IMR-90 (cell line): ENCODE results near the gene SLC2A13. TPM values are rescaled to one million over a fixed set of nuclear protein-coding genes. Genes with fewer than 3 reads are reported as not detected.
A peak's percentile ranks its signal among the peaks of the same experiment; 100 is the strongest.

Experiments used
- ATAC-seq: fragments of 200-7000 bp; cut with Tn5 transposase; 2 replicates; pipeline ENCODE4 v1.9.1; 2020; ENCODE audit warnings: low read depth, mild to moderate bottlenecking, moderate library complexity
- BruUV-seq: library from RNA; stranded (reverse); fragments of 400-500 nt; replicated peaks from 2 replicates; lab custom pipeline; 2021; lab: Mats Ljungman, UMichigan
- CTCF ChIA-PET: fragments of 300-600 bp; formaldehyde crosslinking; extraction: SDS; loops from one replicate; lab custom pipeline; 2021; ENCODE audit warnings: antibody characterized with exemption; lab: Yijun Ruan, JAX
- POLR2A ChIA-PET: fragments of 300-600 bp; sonication (Branson Sonifier 250); formaldehyde crosslinking; loops from one replicate; lab custom pipeline; 2022; ENCODE audit warnings: antibody characterized with exemption; ENCODE audit not compliant: unreplicated experiment; lab: Charles Lee
- DNase-seq: peaks from one replicate; pipeline ENCODE4 v3.0.0; 2013
- H2AFZ ChIP-seq: replicated peaks from 2 replicates; pipeline ENCODE3; 2013; ENCODE audit warnings: low read length, mild to moderate bottlenecking; ENCODE audit not compliant: poor library complexity
- H2AK5ac ChIP-seq: 2 replicates; pipeline ENCODE4 v1.6.1; 2013; ENCODE audit warnings: low read depth, low read length, inconsistent platforms
- H2AK9ac ChIP-seq: replicated peaks from 2 replicates; pipeline ENCODE3; 2013; ENCODE audit warnings: mild to moderate bottlenecking, low read depth, low read length, moderate library complexity; ENCODE audit not compliant: poor library complexity
- H2BK120ac ChIP-seq: 2 replicates; pipeline ENCODE4 v1.6.1; 2013; ENCODE audit warnings: low read depth, low read length, inconsistent platforms
- H2BK15ac ChIP-seq: 3 replicates; pipeline ENCODE4 v1.6.1; 2013; ENCODE audit warnings: low read depth, low read length, inconsistent platforms
- H2BK20ac ChIP-seq: 2 replicates; pipeline ENCODE4 v1.6.1; 2013; ENCODE audit warnings: low read depth, mild to moderate bottlenecking, inconsistent platforms, low read length, moderate library complexity
- H2BK5ac ChIP-seq: 2 replicates; pipeline ENCODE4 v1.6.1; 2013; ENCODE audit warnings: mild to moderate bottlenecking, low read depth, low read length, inconsistent platforms; ENCODE audit not compliant: poor library complexity, severe bottlenecking
- H3K14ac ChIP-seq: replicated peaks from 2 replicates; pipeline ENCODE4 v1.6.1; 2013; ENCODE audit warnings: low read depth, low read length, inconsistent platforms
- H3K18ac ChIP-seq: 2 replicates; pipeline ENCODE4 v1.6.1; 2013; ENCODE audit warnings: low read depth, low read length, control low read depth
- H3K23ac ChIP-seq: 2 replicates; pipeline ENCODE4 v1.6.1; 2013; ENCODE audit warnings: low read depth, low read length, inconsistent platforms
- H3K27ac ChIP-seq: 2 replicates; pipeline ENCODE4 v1.5.1; 2013; ENCODE audit warnings: mild to moderate bottlenecking, control low read depth, low read length; ENCODE audit not compliant: insufficient read depth
- H3K27me3 ChIP-seq: 2 replicates; pipeline ENCODE4 v1.6.1; 2013; ENCODE audit warnings: low read length; ENCODE audit not compliant: control insufficient read depth, insufficient read depth
- H3K36me3 ChIP-seq: 2 replicates; pipeline ENCODE4 v1.6.1; 2013; ENCODE audit warnings: low read length, mixed read lengths; ENCODE audit not compliant: control insufficient read depth, insufficient read depth
- H3K4ac ChIP-seq: 2 replicates; pipeline ENCODE4 v1.6.1; 2013; ENCODE audit warnings: low read depth, low read length, inconsistent platforms
- H3K4me1 ChIP-seq: 2 replicates; pipeline ENCODE4 v1.6.1; 2013; ENCODE audit warnings: low read length, mixed read lengths; ENCODE audit not compliant: control insufficient read depth, insufficient read depth
- H3K4me2 ChIP-seq: 2 replicates; pipeline ENCODE4 v1.6.1; 2013; ENCODE audit warnings: low read depth, mild to moderate bottlenecking, control low read depth, low read length, moderate library complexity
- H3K4me3 ChIP-seq: 2 replicates; pipeline ENCODE4 v1.5.1; 2013; ENCODE audit warnings: low read depth, mild to moderate bottlenecking, control low read depth, low read length, moderate library complexity; ENCODE audit not compliant: insufficient read depth
- H3K56ac ChIP-seq: 2 replicates; pipeline ENCODE4 v1.6.1; 2013; ENCODE audit warnings: low read length, inconsistent platforms; ENCODE audit not compliant: insufficient read depth; ENCODE audit errors: extremely low read depth
- H3K79me1 ChIP-seq, 2 experiments: 2 replicates each; pipeline ENCODE4 v1.6.1; 2013; ENCODE audit warnings: low read length in 2 of 2, inconsistent platforms in 1 of 2, low read depth in 1 of 2
- H3K9ac ChIP-seq: 2 replicates; pipeline ENCODE4 v1.6.1; 2013; ENCODE audit warnings: low read depth, low read length, control low read depth
- H3K9me1 ChIP-seq: 2 replicates; pipeline ENCODE4 v1.6.1; 2013; ENCODE audit warnings: low read length, inconsistent platforms; ENCODE audit not compliant: insufficient read depth
- H3K9me3 ChIP-seq: 2 replicates; pipeline ENCODE4 v1.6.1; 2013; ENCODE audit warnings: low read length; ENCODE audit not compliant: control insufficient read depth, insufficient read depth
- H4K20me1 ChIP-seq: 2 replicates; pipeline ENCODE4 v1.6.1; 2013; ENCODE audit warnings: low read length, inconsistent platforms; ENCODE audit not compliant: insufficient read depth
- H4K5ac ChIP-seq: 2 replicates; pipeline ENCODE4 v1.6.1; 2013; ENCODE audit warnings: mild to moderate bottlenecking, low read depth, low read length, control low read depth
- H4K8ac ChIP-seq, 2 experiments: 2 replicates each; pipeline ENCODE4 v1.6.1; 2013; ENCODE audit warnings: low read depth in 2 of 2, low read length in 2 of 2, control low read depth in 1 of 2, inconsistent platforms in 1 of 2
- H4K91ac ChIP-seq: 2 replicates; pipeline ENCODE4 v1.6.1; 2013; ENCODE audit warnings: low read depth, low read length, inconsistent platforms; ENCODE audit not compliant: insufficient read depth
- BHLHE40 ChIP-seq: fragments of 150-350 bp; IDR thresholded peaks from 2 replicates; pipeline ENCODE4 v1.6.1; 2016; ENCODE audit warnings: mild to moderate bottlenecking, low read depth, low read length
- CHD1 ChIP-seq: IDR thresholded peaks from 2 replicates; pipeline ENCODE4 v1.6.1; 2012; ENCODE audit warnings: low read depth, low read length, improper control_type of control experiment
- ELK1 ChIP-seq: fragments of 150-350 bp; IDR thresholded peaks from 2 replicates; pipeline ENCODE4 v1.6.1; 2016; ENCODE audit warnings: low read depth, mild to moderate bottlenecking, low read length, moderate library complexity, borderline replicate concordance
- FOS ChIP-seq: fragments of 150-350 bp; IDR thresholded peaks from 2 replicates; pipeline ENCODE4 v1.6.1; 2016; ENCODE audit warnings: low read depth, low read length
- MAFK ChIP-seq: IDR thresholded peaks from 2 replicates; pipeline ENCODE4 v1.6.1; 2012; ENCODE audit warnings: low read depth, low read length, improper control_type of control experiment
- MAZ ChIP-seq: IDR thresholded peaks from 2 replicates; pipeline ENCODE4 v1.6.1; 2012; ENCODE audit warnings: low read depth, mild to moderate bottlenecking, low read length, improper control_type of control experiment, moderate library complexity, borderline replicate concordance
- MXI1 ChIP-seq: IDR thresholded peaks from 2 replicates; pipeline ENCODE4 v1.6.1; 2012; ENCODE audit warnings: low read depth, mild to moderate bottlenecking, low read length, moderate library complexity, borderline replicate concordance
- NFE2L2 ChIP-seq: fragments of 150-350 bp; IDR thresholded peaks from 2 replicates; pipeline ENCODE4 v1.6.1; 2016; ENCODE audit warnings: low read depth, mild to moderate bottlenecking, low read length
- RAD21 ChIP-seq: IDR thresholded peaks from 2 replicates; pipeline ENCODE4 v1.6.1; 2012; ENCODE audit warnings: low read length, improper control_type of control experiment
- RCOR1 ChIP-seq: IDR thresholded peaks from 2 replicates; pipeline ENCODE4 v1.6.1; 2012; ENCODE audit warnings: mild to moderate bottlenecking, low read length, improper control_type of control experiment; ENCODE audit not compliant: insufficient replicate concordance
- RFX5 ChIP-seq: IDR thresholded peaks from 2 replicates; pipeline ENCODE4 v1.8.0; 2012; ENCODE audit warnings: low read depth, mild to moderate bottlenecking, low read length, moderate library complexity
- SMC3 ChIP-seq: fragments of 150-350 bp; IDR thresholded peaks from 2 replicates; pipeline ENCODE4 v1.6.1; 2016; ENCODE audit warnings: low read depth, mild to moderate bottlenecking, antibody characterized with exemption, low read length, moderate library complexity
- USF2 ChIP-seq: fragments of 150-350 bp; IDR thresholded peaks from 2 replicates; pipeline ENCODE4 v1.6.1; 2017; ENCODE audit warnings: mild to moderate bottlenecking, antibody characterized with exemption, low read length, low read depth
- WGBS, 2 experiments: methylation state at CpG; one replicate each; pipeline versions ENCODE4 v1.1.5 to v1.1.7; 2013; ENCODE audit warnings: missing lambda C conversion rate in 2 of 2; ENCODE audit not compliant: insufficient read length in 1 of 2; ENCODE audit errors: extremely low coverage in 2 of 2; 5-methylcytosine and 5-hydroxymethylcytosine counted together
- dilution Hi-C: fragments of 300-500 bp; cut with HindIII; formaldehyde crosslinking; loops from one replicate; pipeline ENCODE4 v1.14.3; 2018; ENCODE audit warnings: low sequenced_read_pairs; ENCODE audit not compliant: unreplicated experiment
- in situ Hi-C: fragments of 300-500 bp; cut with MboI; formaldehyde crosslinking; loops from 3 replicates; pipeline ENCODE4 v1.14.3; 2019; ENCODE audit warnings: low sequenced_read_pairs, inconsistent platforms, mixed read lengths
- intact Hi-C: fragments of 100-400 bp; cut with micrococcal nuclease; formaldehyde crosslinking; loops from 2 replicates; pipeline ENCODE4 v1.10.0; 2022
- polyA plus RNA-seq, 3 experiments: library from polyadenylated mRNA; depleted of rRNA; stranded (reverse); fragments of >200 nt; gene quantifications; 2 replicates each; pipeline ENCODE4 v1.2.3, GENCODE V29; 2012; ENCODE audit warnings: low replicate concordance in 1 of 3
- total RNA-seq: library from RNA; depleted of rRNA; stranded (reverse); fragments of >200 nt; gene quantifications from 2 replicates; pipeline ENCODE4 v1.2.3, GENCODE V29; 2012

Gene SLC2A13
- total and polyA plus RNA-seq, 2 of the 4 experiments (the other 2 are of a cell fraction) = 1.5 to 3.9 TPM

DNA sequence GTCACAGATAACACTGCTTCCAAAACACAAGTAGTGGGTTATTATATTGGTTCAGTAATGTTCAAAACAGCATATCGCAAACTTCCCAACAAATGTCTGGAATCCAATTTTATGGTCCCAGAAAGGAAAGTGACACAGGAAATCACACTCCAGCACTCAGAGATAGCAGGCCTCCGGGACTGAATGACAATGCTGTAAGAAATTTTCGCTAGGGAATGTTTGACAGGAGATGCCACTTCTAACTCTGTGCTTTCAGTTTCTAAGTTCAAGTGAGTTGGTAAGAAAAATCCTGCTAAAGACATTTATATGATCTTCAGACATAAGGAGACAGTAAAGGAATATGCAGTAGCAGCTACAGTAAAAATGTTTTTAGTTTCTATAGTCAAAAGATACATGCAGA is 93.2 kb downstream of the SLC2A13 start:
- no CpG with 5 or more reads among the region's 3 CpGs for WGBS, 2 experiments
- Histone ChIP-seq H2AFZ (no peak overlapping the region), H3K18ac (no peak overlapping the region), H3K9me3 (no peaks in the 10 kb centered on the region), H3K14ac (no peak overlapping the region), H2BK15ac (no peak overlapping the region), H4K91ac (no peak overlapping the region), H2BK20ac (no peak overlapping the region), H3K9ac (no peak overlapping the region), H3K36me3 (no peaks in the 10 kb centered on the region), H3K27me3 (no peaks in the 10 kb centered on the region), H3K23ac (no peak overlapping the region), H2BK120ac (no peak overlapping the region), H3K56ac (no peak overlapping the region), H3K79me1 (no peaks in the 10 kb centered on the region), H3K4ac (no peak overlapping the region), H2AK5ac (no peak overlapping the region), H3K27ac (no peak overlapping the region), H3K4me1 (peaks cover 4% of the 10 kb centered on the region), H4K20me1 (no peaks in the 10 kb centered on the region), H2AK9ac (no peak overlapping the region), H2BK5ac (no peak overlapping the region), H3K4me3 (no peak overlapping the region), H4K5ac (no peak overlapping the region), H4K8ac (peak overlapping the region in 1 of 2 experiments; percentile 34; a peak in 1 of 4 replicates), H3K9me1 (peaks cover 7% of the 10 kb centered on the region), H3K4me2 (peak overlapping the region; percentile 81)
- intact Hi-C loops (loop anchor here (10.0 kb wide), 1 partner anchor 248 kb away; no protein-coding TSS in a partner anchor), in situ Hi-C loops (loop anchor here (5.0 kb wide), 1 partner anchor 95 kb away; the partner anchor contains the start of gene SLC2A13), dilution Hi-C loops (no loop called here)
- ATAC-seq (no peak), DNase-seq (peak; percentile 3)
- TF ChIP-seq RAD21 (no peak), SMC3 (no peak), MXI1 (no peak), MAZ (no peak), RCOR1 (no peak), CHD1 (no peak), ELK1 (no peak), MAFK (no peak), USF2 (no peak), FOS (no peak), NFE2L2 (no peak), BHLHE40 (no peak), RFX5 (no peak)
- no TSS peak for BruUV-seq
- CTCF ChIA-PET = interaction anchor here (1.4 kb wide), 1 partner anchor 93 kb away, joined by 3 read pairs; the partner anchor contains the start of gene SLC2A13
- POLR2A ChIA-PET = no interaction called here
